Lower leg skin (tissue), 4 donors: ENCODE data around the gene ATP1A4. TPM values are rescaled to one million over a fixed set of nuclear protein-coding genes. Genes with fewer than 3 reads are reported as not detected.

Experiments
- DNase-seq, 2 donors: peaks; one replicate each; pipeline ENCODE4 v3.0.0-alpha.2; 2019; ENCODE audit warnings: low spot score in 2 of 2
- H3K4me3 ChIP-seq: fragments of 200-600 bp; sonication (generic); 2 replicates; pipeline ENCODE4 v1.5.1; 2017; ENCODE audit warnings: mild to moderate bottlenecking, low read depth; ENCODE audit not compliant: poor library complexity, severe bottlenecking
- CTCF ChIP-seq, 3 donors: fragments of 450-650 bp; IDR thresholded peaks; one replicate each; pipeline ENCODE4 v1.5.1; 2016; ENCODE audit warnings: antibody characterized with exemption in 3 of 3, mild to moderate bottlenecking in 3 of 3, moderate library complexity in 2 of 3
- POLR2A ChIP-seq, 2 donors: fragments of 450-650 bp; IDR thresholded peaks; one replicate each; pipeline ENCODE4 v1.6.1; 2016 to 2017; ENCODE audit warnings: antibody characterized with exemption in 2 of 2, mild to moderate bottlenecking in 1 of 2, moderate library complexity in 1 of 2
- WGBS, 2 donors: methylation state at CpG; one replicate each; pipeline ENCODE4 v1.1.5; 2018; 5-methylcytosine and 5-hydroxymethylcytosine counted together
- intact Hi-C: fragments of 100-400 bp; cut with DNase I; formaldehyde crosslinking; loops from one replicate; pipeline ENCODE4 v1.15.0; 2023; ENCODE audit warnings: low total_unique reads
- total RNA-seq, 4 donors: library from RNA; depleted of rRNA; stranded (reverse); fragments of >200 nt; gene quantifications; one replicate each; pipeline ENCODE4 v1.1.0, GENCODE V29; 2016

The ATP1A4 gene
- total RNA-seq, 4 donors from 2014 or later, result 0.32 TPM; not detected in 3

- H3K4me3 ChIP-seq, result peak overlapping the region; percentile 61
- peak; percentile 46 to 92 for DNase-seq
- TF ChIP-seq CTCF (IDR thresholded peaks at IDR 0.05) (no peak), POLR2A (IDR thresholded peaks at IDR 0.05) (no peak)
- intact Hi-C loops, result no loop called here
- WGBS, 2 donors, result 0 to 1% methylated on average over 9 of the region's 9 CpGs
These were observed 54.6 kb downstream of the ATP1A4 start for GRCh38 chr1:160206036-160206389.

GRCh38 chr1:160206421-160207117 lies 55.2 kb downstream of the ATP1A4 start:
- WGBS, 2 donors, result 41 to 44% methylated on average over 9 of the region's 9 CpGs
- intact Hi-C loops, result no loop called here
- H3K4me3 ChIP-seq, result no peak overlapping the region
- peak in 1 of 2 donors; percentile 78 for DNase-seq
- no peak for TF ChIP-seq POLR2A (IDR thresholded peaks at IDR 0.05)
- TF ChIP-seq CTCF (IDR thresholded peaks at IDR 0.05), result no peak

GRCh38 chr1:160207118-160207650 lies 55.8 kb downstream of the ATP1A4 start:
- peak in 1 of 2 donors; percentile 49 for DNase-seq
- intact Hi-C loops, result no loop called here
- H3K4me3 ChIP-seq, result no peak overlapping the region

GRCh38 chr1:160207771-160208556 lies 56.6 kb downstream of the ATP1A4 start:
- WGBS, 2 donors, result 48 to 54% methylated on average over 9 of the region's 9 CpGs
- intact Hi-C loops, result no loop called here
- H3K4me3 ChIP-seq, result no peak overlapping the region
- no peak for TF ChIP-seq CTCF (IDR thresholded peaks at IDR 0.05)
- TF ChIP-seq POLR2A (IDR thresholded peaks at IDR 0.05), result no peak
- DNase-seq, result peak in 1 of 2 donors; percentile 79

More at GRCh38 chr1:160207118-160207650, 55.8 kb downstream of the ATP1A4 start:
- TF ChIP-seq CTCF (IDR thresholded peaks at IDR 0.05) (no peak), POLR2A (IDR thresholded peaks at IDR 0.05) (no peak)
- WGBS, 2 donors, result 88 to 93% methylated on average over 4 of the region's 4 CpGs

GRCh38 chr1:160208557-160209320 lies 57.3 kb downstream of the ATP1A4 start:
- intact Hi-C loops, result no loop called here
- DNase-seq, result peak in 1 of 2 donors; percentile 62
- 61 to 67% methylated on average over 6 of the region's 6 CpGs for WGBS, 2 donors
- no peak for TF ChIP-seq CTCF (IDR thresholded peaks at IDR 0.05)
- no peak overlapping the region for H3K4me3 ChIP-seq
